HUES6 (cell line): ENCODE data around the gene RPS19.

Experiments used
- H3K27ac ChIP-seq: 2 replicates; pipeline ENCODE4 v1.7.0; 2013; ENCODE audit warnings: low read depth, mild to moderate bottlenecking, low read length, inconsistent platforms
- H3K27me3 ChIP-seq: 2 replicates; pipeline ENCODE4 v1.6.1; 2013; ENCODE audit warnings: low read length; ENCODE audit not compliant: control insufficient read depth, insufficient read depth
- H3K36me3 ChIP-seq: 2 replicates; pipeline ENCODE4 v1.6.1; 2013; ENCODE audit warnings: low read length; ENCODE audit not compliant: control insufficient read depth, insufficient read depth
- H3K4me1 ChIP-seq: 2 replicates; pipeline ENCODE4 v1.6.1; 2013; ENCODE audit warnings: low read length; ENCODE audit not compliant: control insufficient read depth, insufficient read depth
- H3K4me3 ChIP-seq: 2 replicates; pipeline ENCODE4 v1.5.1; 2013; ENCODE audit warnings: low read depth, low read length
- H3K9ac ChIP-seq: one replicate; pipeline ENCODE4 v1.6.1; 2013; ENCODE audit warnings: mild to moderate bottlenecking, low read length
- H3K9me3 ChIP-seq: 2 replicates; pipeline ENCODE4 v1.6.1; 2013; ENCODE audit warnings: low read depth, low read length; ENCODE audit not compliant: control insufficient read depth, insufficient read depth

Gene RPS19

DNA sequence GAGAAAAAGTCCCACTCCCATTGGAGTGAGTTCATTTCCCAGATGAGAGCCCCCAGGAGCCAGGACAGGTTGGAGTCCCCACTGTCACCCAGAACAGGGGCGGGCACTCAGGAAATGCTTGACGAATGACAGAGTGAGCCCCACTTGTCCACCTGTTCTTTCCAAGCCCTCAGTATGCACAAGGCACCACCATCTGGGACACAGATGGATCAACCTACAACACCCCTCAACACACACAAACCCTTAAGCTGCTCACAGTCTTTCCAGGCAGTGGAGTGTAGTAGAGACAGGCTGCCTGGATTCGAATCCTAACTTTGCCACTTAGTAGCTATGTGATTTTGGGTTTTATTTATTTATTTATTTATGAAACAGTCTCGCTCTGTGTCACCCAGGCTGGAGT is 30.9 kb downstream of the RPS19 start:
- peaks cover 18% of the 10 kb centered on the region for H3K36me3 ChIP-seq
- H3K27me3 ChIP-seq, result no peaks in the 10 kb centered on the region
- H3K9ac ChIP-seq, result no peak overlapping the region
- no peak overlapping the region for H3K27ac ChIP-seq
- H3K4me3 ChIP-seq, result no peak overlapping the region
- peaks cover 22% of the 10 kb centered on the region for H3K4me1 ChIP-seq
- no peaks in the 10 kb centered on the region for H3K9me3 ChIP-seq

DNA sequence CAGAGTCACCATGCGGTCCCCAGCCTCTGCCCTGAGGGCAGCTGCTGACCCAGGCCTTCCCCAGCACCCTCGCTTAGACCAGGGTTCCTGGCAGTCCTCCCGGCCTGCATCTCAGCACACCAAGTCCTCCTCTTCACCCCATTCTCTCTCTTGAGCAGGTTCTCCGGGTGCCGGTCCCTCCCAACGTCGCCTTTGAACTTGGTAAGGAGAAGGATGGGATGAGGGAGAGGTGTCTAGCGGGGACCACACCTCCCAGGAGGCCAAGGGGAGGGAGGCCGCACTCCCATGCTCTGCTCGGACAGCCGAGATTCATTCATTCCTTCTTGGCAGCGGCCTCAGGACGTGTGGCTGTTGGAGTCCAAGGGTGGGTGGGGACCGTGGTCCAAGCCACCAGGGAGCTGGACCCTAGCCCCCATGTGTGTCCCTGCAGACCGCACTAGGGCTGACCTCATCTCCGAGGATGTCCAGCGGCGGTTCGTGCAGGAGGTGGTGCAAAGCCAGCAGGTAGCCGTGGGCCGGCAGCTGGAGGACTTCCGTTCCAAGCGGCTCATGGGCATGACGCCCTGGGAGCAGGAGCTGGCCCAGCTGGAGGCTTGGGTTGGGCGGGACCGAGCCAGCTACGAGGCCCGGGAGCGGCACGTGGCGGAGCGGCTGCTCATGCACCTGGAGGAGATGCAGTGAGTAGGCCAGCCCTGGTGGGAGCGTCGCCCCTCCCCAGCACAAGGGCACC is 32.3 kb downstream of the RPS19 start:
- no peak overlapping the region for H3K4me3 ChIP-seq
- H3K9ac ChIP-seq, result no peak overlapping the region
- peaks cover 12% of the 10 kb centered on the region for H3K4me1 ChIP-seq
- no peaks in the 10 kb centered on the region for H3K9me3 ChIP-seq
- H3K27me3 ChIP-seq, result no peaks in the 10 kb centered on the region
- H3K27ac ChIP-seq, result no peak overlapping the region
- peaks cover 20% of the 10 kb centered on the region for H3K36me3 ChIP-seq

DNA sequence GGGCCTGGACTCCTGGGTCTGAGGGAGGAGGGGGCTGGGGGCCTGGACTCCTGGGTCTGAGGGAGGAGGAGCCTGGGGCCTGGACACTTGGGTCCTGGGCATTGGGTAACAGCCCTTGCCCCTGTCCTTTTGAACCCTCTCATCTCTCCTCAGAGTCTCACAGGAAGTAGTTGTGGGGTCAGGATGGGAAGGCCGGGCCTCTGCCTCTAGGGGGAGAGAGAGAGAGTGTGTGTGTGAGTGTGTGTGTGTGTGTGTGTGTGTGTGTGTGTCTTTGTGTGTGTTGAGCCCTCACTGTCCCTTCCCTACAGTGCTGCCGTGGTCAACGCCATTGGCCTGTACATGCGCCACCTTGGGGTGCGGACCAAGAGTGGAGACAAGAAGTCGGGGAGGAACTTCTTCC is 33.8 kb downstream of the RPS19 start:
- peaks cover 28% of the 10 kb centered on the region for H3K36me3 ChIP-seq

DNA sequence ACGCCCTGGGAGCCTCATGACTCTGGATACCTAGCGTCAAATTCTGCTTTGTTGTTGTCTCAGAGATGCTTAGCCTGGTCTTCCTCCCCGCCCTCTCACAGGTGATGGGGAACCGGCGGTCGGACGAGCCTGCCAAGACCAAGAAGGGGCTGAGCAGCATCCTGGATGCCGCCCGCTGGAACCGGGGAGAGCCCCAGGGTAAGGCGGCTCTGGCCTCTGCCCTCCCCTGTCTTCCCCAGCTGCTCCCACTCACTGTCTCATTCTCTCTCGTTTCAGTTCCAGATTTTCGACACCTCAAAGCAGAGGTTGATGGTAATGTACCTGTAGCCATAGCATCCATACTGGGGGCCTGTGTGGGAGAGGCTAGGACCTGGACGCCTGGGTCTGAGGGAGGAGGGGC is 34.3 kb downstream of the RPS19 start:
- Histone ChIP-seq H3K4me3 (no peak overlapping the region), H3K4me1 (no peaks in the 10 kb centered on the region), H3K9ac (no peak overlapping the region), H3K36me3 (peaks cover 24% of the 10 kb centered on the region), H3K9me3 (no peaks in the 10 kb centered on the region), H3K27me3 (no peaks in the 10 kb centered on the region), H3K27ac (no peak overlapping the region)

More for the DNA sequence above, 33.8 kb downstream of the RPS19 start:
- no peak overlapping the region for H3K9ac ChIP-seq
- H3K27me3 ChIP-seq, result no peaks in the 10 kb centered on the region
- no peaks in the 10 kb centered on the region for H3K9me3 ChIP-seq
- no peak overlapping the region for H3K27ac ChIP-seq
- no peak overlapping the region for H3K4me3 ChIP-seq
- H3K4me1 ChIP-seq, result no peaks in the 10 kb centered on the region

DNA sequence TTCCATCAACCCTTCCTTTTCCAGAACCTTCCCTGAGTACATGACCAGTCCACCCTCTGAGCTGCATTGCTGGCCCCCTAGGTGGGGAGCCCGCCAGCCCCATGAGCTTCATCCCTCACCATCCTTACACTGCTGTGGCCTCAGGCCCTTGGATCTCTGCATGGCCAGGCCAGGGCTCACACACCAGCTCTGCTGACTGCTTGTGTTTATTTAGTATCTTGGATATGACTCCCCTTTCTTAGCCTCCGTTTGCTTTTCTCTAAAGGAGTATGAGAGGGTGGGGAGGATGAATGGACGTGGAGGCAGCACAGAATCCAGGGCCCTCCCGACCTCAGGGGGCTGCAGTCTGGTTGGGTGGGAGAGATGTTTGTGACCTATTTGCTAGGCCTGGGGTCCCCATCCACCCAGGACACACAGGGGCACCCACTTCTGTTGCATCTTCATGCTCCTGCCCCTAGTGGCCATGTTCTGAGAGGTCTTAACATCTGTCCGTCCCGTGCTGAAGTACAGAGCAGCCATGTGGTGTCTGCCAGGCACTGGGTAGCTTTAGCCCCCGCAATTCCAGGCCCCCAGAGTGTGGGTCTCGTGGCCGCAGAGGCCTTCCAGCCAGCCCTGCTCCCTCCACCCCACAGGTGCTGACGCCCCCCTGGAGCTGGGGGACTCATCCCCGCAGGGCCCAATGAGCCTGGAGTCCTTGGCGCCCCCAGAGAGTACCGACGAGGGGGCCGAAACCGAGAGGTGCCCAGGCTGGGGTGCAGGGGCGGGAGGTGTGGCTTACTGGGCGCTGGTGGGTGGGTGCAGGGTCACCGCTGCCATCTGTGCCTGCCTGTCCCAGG is 35.9 kb downstream of the RPS19 start:
- Histone ChIP-seq H3K9me3 (no peaks in the 10 kb centered on the region), H3K4me1 (no peaks in the 10 kb centered on the region), H3K27ac (no peak overlapping the region), H3K4me3 (no peak overlapping the region), H3K36me3 (peaks cover 24% of the 10 kb centered on the region), H3K27me3 (no peaks in the 10 kb centered on the region), H3K9ac (no peak overlapping the region)

DNA sequence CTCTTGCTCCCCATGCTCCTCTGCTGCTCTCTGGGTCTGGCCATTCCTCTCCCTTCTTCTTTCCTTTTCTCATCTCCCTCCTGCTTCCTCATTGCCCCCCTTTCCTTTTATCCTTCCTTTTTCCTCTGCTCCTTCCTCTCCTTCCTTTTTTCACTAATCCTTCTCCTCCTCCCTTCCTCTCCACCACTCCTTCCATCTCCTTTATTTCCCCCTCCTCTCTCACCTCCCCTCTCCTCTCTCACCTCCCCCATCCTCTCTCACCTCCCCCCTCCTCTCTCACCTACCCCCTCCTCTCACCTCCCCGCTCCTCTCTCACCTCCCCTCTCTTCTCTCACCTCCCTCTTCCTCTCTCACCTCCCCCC is 36.5 kb downstream of the RPS19 start:
- H3K27ac ChIP-seq, result no peak overlapping the region
- H3K4me3 ChIP-seq, result no peak overlapping the region
- H3K27me3 ChIP-seq, result no peaks in the 10 kb centered on the region
- H3K9ac ChIP-seq, result no peak overlapping the region
- H3K36me3 ChIP-seq, result peaks cover 24% of the 10 kb centered on the region
- H3K4me1 ChIP-seq, result no peaks in the 10 kb centered on the region
- no peaks in the 10 kb centered on the region for H3K9me3 ChIP-seq

DNA sequence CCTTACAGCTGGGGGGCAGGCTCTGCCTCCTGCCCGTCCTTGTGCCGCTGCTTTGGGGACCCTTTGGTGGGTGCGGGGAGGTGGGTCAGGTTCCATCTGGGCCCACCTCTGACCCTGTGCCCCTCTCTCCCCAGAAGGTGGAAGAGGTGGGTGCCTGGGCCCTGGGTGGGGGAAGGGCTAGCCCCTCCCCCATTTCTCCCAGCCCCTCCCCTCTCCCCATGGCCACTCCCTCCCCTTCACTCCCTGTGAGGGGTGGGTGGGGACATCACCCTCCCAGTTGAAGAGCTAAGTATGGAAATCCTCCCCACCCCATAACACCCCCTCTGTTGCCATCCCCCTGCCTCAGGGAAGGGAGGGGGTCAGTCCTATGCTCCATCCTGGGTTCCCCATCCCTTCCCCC is 37.1 kb downstream of the RPS19 start:
- Histone ChIP-seq H3K27ac (no peak overlapping the region), H3K4me1 (no peaks in the 10 kb centered on the region), H3K27me3 (no peaks in the 10 kb centered on the region), H3K4me3 (no peak overlapping the region), H3K9me3 (no peaks in the 10 kb centered on the region), H3K9ac (no peak overlapping the region), H3K36me3 (peaks cover 30% of the 10 kb centered on the region)

DNA sequence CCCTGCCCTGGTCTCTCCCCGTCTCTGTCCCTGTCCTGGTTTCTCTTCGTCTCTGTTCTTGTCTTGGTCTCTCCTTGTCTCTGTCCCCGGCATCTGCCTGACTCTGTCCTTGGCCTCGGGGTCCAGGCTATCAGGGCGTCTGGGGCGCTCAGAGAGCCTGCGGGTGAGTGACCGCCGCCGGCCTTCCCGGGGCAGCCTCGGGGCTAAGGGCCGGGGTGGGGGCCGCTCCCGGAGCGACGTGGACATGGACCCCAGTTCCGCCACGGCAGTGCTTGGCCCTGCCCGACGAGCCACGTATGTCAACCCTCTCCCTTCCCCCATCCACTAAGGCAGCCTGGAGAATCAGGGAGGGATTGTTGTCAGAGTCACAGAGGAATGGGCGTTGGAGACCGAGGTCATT is 37.8 kb downstream of the RPS19 start:
- Histone ChIP-seq H3K4me1 (no peaks in the 10 kb centered on the region), H3K36me3 (peaks cover 36% of the 10 kb centered on the region), H3K27ac (no peak overlapping the region), H3K9ac (no peak overlapping the region), H3K9me3 (no peaks in the 10 kb centered on the region), H3K4me3 (no peak overlapping the region), H3K27me3 (no peaks in the 10 kb centered on the region)

DNA sequence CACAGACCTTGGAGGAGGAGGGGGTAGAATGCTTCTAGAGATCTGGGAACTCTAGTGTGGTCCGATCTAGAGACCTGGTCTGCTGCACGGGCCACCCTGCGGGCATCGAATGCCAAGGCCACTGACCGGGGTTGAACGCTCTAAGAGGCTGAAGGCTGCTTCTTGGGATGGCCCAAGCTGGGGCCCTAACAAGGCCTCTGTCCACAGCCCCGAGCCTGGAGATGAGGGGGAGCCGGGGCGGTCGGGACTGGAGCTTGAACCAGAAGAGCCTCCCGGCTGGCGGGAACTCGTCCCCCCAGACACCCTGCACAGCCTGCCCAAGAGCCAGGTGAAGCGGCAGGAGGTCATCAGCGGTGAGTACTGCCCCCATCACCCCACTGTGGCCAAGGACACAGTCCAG is 38.2 kb downstream of the RPS19 start:
- Histone ChIP-seq H3K36me3 (peaks cover 40% of the 10 kb centered on the region), H3K27me3 (no peaks in the 10 kb centered on the region), H3K4me1 (no peaks in the 10 kb centered on the region), H3K9me3 (no peaks in the 10 kb centered on the region), H3K27ac (no peak overlapping the region), H3K4me3 (no peak overlapping the region), H3K9ac (no peak overlapping the region)

DNA sequence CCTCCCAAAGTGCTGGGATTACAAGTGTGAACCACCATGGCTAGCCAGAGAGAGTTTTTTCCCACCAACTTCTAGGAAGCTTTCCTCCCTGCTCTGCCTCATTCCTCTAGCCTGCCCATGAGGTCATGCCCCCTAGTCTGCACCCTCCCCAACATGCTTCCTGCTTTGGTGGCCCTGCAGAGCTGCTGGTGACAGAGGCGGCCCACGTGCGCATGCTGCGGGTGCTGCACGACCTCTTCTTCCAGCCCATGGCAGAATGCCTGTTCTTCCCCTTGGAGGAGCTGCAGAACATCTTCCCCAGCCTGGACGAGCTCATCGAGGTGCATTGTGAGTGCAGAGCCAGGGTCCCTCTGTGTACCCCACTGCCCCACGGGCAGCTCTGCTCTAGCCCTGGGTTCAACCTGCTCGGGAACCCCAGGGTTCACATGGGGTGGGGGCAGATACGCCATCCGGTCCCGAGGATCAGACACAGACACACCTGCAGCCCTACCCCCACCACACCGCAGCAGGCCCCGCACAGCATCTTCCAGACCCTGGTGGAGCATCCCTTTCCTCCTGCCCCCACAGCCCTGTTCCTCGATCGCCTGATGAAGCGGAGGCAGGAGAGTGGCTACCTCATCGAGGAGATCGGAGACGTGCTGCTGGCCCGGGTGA is 41.8 kb downstream of the RPS19 start:
- Histone ChIP-seq H3K36me3 (peaks cover 62% of the 10 kb centered on the region), H3K27me3 (no peaks in the 10 kb centered on the region), H3K27ac (no peak overlapping the region), H3K9ac (no peak overlapping the region), H3K9me3 (no peaks in the 10 kb centered on the region), H3K4me1 (no peaks in the 10 kb centered on the region), H3K4me3 (no peak overlapping the region)

DNA sequence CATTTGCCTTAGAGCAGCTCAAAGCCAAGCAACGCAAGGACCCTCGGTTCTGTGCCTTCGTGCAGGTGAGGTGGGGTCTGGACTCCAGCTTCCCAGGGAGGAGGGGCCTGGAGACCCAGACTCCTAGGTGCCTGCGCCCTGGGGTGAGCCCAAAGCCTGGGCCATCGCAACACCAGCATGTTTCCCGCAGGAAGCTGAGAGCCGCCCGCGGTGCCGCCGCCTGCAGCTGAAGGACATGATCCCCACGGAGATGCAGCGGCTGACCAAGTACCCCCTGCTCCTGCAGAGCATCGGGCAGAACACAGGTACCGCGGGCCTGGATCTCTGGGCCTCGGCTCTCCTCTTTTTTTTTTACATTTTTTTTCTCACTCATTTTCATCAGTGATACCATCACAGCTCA is 42.5 kb downstream of the RPS19 start:
- Histone ChIP-seq H3K36me3 (peaks cover 65% of the 10 kb centered on the region), H3K27ac (no peak overlapping the region)

More for the DNA sequence above, 42.5 kb downstream of the RPS19 start:
- H3K27me3 ChIP-seq, result no peaks in the 10 kb centered on the region
- H3K4me3 ChIP-seq, result no peak overlapping the region
- H3K9ac ChIP-seq, result no peak overlapping the region
- H3K4me1 ChIP-seq, result no peaks in the 10 kb centered on the region
- no peaks in the 10 kb centered on the region for H3K9me3 ChIP-seq
